Bronchial epithelial cell (primary cell): ENCODE data around the gene ZNF185. TPM values are rescaled to one million over a fixed set of nuclear protein-coding genes. Genes with fewer than 3 reads are reported as not detected.

ENCODE experiments used
- DNase-seq: peaks from one replicate; pipeline ENCODE4 v3.0.0-alpha.2; 2010; ENCODE audit warnings: low read depth
- FAIRE-seq: peaks from 2 replicates; lab custom pipeline; 2011; peaks lifted over from hg19 to GRCh38; lab: Jason Lieb, UNC
- H3K27me3 ChIP-seq: 2 replicates; pipeline ENCODE4 v1.5.1; 2011; ENCODE audit warnings: low read length; ENCODE audit not compliant: control insufficient read depth, insufficient read depth
- H3K36me3 ChIP-seq: 2 replicates; pipeline ENCODE4 v1.5.1; 2011; ENCODE audit warnings: low read length; ENCODE audit not compliant: control insufficient read depth, insufficient read depth
- H3K4me3 ChIP-seq: 2 replicates; pipeline ENCODE4 v1.5.1; 2011; ENCODE audit warnings: mild to moderate bottlenecking, low read depth, low read length, control low read depth
- CTCF ChIP-seq: IDR thresholded peaks from 2 replicates; pipeline ENCODE4 v1.5.1; 2011; ENCODE audit warnings: mild to moderate bottlenecking, moderate library complexity, low read length, control low read depth, inconsistent platforms; ENCODE audit not compliant: insufficient read depth, severe bottlenecking
- total RNA-seq: library from RNA; depleted of rRNA; stranded (reverse); fragments of >200 nt; gene quantifications from 2 replicates; pipeline ENCODE4 v1.2.1, GENCODE V29; 2014

Gene ZNF185
- total RNA-seq, 1 donor from 2014 or later = 93.5 TPM

DNA sequence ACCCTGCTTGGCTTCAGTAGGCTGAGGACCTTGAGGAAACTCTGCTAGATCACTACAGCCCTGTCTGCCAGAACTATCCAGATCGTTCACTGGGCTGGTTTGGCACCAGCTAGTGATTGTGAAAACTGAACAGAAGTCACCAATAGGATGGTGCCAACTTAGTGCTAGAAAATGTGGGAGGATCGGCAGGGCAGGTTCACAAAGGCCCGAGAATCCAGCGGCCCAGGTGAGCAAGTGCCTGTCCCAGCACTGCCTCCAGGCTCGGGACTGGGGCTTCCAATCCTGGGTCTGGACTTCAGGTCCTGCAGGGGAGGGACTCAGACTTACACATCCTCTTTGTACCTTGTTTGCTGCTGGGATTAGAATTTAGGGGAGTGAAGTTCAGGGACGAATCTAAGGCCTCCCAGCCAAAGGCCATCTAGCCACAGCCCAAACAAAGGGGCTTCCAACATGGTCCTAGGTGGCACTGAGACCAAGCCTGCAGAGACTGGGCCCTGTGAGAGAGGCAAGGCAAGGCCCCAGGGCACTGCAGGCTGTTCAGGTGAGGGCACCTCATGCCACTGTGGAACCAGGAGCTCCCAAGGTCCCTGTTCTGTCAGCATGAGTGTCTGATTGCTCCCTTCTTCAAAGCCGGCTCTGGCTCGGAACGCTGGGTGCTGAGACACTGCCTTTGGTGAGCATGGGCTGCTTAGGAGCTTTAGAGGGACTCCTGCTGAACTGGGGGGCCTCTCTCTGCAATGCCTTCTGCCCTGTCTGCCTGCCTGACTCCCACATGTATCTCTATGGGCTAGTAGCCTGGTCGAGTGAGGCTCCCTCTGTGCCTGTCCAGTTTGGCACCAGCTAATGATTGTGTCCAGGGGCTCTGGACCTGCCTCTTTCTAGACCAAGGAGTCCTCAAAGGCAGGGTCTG, 20.7 kb upstream of the ZNF185 start:
- Histone ChIP-seq H3K4me3 (no peak overlapping the region), H3K27me3 (no peaks in the 10 kb centered on the region), H3K36me3 (no peaks in the 10 kb centered on the region)
- peak; percentile 67 for DNase-seq
- FAIRE-seq = peak; percentile 85
- no peak for TF ChIP-seq CTCF

DNA sequence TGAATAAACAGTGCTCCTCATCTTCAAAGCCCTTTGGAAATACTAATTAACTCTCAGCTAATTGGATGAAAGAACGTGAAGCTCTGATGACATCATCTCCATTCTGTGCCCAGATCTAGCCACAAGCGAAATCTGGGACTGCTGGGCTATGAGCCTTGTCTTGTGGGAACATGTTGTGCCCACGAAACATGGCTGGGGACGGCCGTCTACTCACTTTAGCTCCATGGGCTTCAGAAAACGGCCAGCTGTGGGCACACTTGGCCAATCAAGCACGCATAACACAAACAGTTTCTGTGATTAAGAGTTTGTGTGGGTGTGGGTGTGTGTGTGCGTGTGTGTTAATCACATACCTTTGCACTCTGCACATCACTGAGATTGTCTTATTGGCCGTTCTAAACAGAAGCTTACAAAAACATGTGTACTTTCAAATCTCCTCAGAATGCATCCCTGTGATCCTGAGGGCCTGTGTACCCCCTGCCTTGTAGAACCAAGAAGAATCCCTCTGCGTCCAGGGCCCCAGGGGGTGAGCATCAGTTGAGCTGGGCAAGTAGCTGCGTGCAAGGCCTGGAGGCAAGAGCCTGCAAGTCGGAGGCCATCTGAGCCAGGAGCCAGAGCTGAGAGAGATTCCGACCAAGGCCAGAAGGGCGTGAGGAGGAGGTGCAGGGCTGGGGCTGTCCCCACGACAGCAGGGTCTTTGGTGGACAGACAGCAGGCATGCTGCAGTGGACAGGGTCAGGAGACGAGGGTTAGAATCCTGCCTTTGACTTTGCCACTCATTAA, 18.7 kb upstream of the ZNF185 start:
- no peak overlapping the region for H3K4me3 ChIP-seq
- FAIRE-seq (peak; percentile 80), DNase-seq (peak; percentile 90)
- TF ChIP-seq CTCF = peak; percentile 22
- H3K27me3 ChIP-seq = no peaks in the 10 kb centered on the region
- no peaks in the 10 kb centered on the region for H3K36me3 ChIP-seq

DNA sequence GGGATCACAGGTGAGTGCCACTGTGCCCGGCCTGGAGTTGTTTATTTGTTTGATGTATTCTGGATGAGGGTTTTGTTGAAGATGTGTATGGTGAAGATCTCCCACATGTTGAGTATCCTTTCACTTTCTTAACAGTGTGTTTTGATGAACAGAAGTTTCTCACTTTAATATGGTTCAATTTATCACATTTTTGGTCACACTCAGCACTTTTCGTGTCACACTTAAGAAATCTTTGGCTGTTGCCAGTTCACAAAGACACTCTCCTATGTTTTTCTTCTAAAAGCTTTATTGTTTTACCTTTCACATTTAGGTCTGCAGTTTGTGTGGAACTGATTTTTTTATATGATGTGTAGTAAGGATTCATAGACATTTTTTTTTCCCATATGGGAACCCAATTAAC, 16.6 kb upstream of the ZNF185 start:
- TF ChIP-seq CTCF = no peak
- FAIRE-seq (no peak), DNase-seq (no peak)
- no peaks in the 10 kb centered on the region for H3K36me3 ChIP-seq
- no peak overlapping the region for H3K4me3 ChIP-seq
- no peaks in the 10 kb centered on the region for H3K27me3 ChIP-seq

GRCh38 chrX:152884171-152884570, 13.7 kb upstream of the ZNF185 start:
- Histone ChIP-seq H3K27me3 (no peaks in the 10 kb centered on the region), H3K4me3 (no peak overlapping the region), H3K36me3 (no peaks in the 10 kb centered on the region)
- DNase-seq (no peak), FAIRE-seq (peak; percentile 70)
- TF ChIP-seq CTCF = no peak

- no peak overlapping the region for H3K4me3 ChIP-seq
- H3K36me3 ChIP-seq = no peaks in the 10 kb centered on the region
- FAIRE-seq (no peak), DNase-seq (no peak)
- TF ChIP-seq CTCF = no peak
- H3K27me3 ChIP-seq = no peaks in the 10 kb centered on the region
Measured at GRCh38 chrX:152886716-152887115, 11.2 kb upstream of the ZNF185 start.
